ENCODE results near the gene SCUBE1.

Gene SCUBE1

DNA sequence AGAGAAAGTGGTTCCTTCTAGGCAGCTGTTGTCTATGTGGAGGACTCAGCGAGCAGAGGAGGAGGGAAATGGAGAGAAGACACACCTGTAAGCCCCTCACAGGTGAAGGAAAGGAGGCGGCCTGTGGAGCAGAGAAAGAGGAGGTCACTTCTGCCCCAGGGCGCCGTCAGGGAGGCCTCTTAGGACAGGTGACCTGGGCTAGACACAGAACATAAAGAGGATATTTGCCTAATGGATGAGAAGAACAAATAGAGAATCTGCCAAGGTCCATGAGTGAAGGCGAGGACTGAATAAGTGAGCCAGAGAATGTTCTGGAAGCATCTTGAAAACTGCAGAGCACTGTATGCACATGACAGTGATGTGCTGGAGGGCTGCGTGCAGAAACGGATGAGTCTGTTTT is 2.2 kb upstream of the SCUBE1 start:
- TF ChIP-seq, protein P1, sequence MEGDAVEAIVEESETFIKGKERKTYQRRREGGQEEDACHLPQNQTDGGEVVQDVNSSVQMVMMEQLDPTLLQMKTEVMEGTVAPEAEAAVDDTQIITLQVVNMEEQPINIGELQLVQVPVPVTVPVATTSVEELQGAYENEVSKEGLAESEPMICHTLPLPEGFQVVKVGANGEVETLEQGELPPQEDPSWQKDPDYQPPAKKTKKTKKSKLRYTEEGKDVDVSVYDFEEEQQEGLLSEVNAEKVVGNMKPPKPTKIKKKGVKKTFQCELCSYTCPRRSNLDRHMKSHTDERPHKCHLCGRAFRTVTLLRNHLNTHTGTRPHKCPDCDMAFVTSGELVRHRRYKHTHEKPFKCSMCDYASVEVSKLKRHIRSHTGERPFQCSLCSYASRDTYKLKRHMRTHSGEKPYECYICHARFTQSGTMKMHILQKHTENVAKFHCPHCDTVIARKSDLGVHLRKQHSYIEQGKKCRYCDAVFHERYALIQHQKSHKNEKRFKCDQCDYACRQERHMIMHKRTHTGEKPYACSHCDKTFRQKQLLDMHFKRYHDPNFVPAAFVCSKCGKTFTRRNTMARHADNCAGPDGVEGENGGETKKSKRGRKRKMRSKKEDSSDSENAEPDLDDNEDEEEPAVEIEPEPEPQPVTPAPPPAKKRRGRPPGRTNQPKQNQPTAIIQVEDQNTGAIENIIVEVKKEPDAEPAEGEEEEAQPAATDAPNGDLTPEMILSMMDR (IDR thresholded peaks at IDR 0.05; ENCODE audit: low read length, missing control alignments), result no peak
- H3K4me3 ChIP-seq (replicated peaks; ENCODE audit: low read depth, low read length), result no peak overlapping the region
- DNase-seq (ENCODE audit: low read depth), result no peak

DNA sequence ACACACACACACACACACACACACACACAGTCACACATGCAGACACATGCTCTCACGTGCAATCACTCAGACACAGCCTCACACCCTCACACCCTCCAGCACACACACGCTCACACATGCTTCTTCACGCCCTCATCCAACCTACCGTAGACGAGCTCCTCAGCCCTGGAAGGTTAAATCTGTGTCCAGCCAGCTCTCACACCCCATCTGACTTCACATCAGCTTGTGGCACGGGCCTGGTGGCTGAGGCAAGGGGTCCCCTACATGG is 1.3 kb upstream of the SCUBE1 start:
- H3K4me3 ChIP-seq (replicated peaks; ENCODE audit: low read depth, low read length), result no peak overlapping the region
- DNase-seq (ENCODE audit: low read depth), result no peak
- TF ChIP-seq, protein P1 (IDR thresholded peaks at IDR 0.05; ENCODE audit: low read length, missing control alignments), result no peak

DNA sequence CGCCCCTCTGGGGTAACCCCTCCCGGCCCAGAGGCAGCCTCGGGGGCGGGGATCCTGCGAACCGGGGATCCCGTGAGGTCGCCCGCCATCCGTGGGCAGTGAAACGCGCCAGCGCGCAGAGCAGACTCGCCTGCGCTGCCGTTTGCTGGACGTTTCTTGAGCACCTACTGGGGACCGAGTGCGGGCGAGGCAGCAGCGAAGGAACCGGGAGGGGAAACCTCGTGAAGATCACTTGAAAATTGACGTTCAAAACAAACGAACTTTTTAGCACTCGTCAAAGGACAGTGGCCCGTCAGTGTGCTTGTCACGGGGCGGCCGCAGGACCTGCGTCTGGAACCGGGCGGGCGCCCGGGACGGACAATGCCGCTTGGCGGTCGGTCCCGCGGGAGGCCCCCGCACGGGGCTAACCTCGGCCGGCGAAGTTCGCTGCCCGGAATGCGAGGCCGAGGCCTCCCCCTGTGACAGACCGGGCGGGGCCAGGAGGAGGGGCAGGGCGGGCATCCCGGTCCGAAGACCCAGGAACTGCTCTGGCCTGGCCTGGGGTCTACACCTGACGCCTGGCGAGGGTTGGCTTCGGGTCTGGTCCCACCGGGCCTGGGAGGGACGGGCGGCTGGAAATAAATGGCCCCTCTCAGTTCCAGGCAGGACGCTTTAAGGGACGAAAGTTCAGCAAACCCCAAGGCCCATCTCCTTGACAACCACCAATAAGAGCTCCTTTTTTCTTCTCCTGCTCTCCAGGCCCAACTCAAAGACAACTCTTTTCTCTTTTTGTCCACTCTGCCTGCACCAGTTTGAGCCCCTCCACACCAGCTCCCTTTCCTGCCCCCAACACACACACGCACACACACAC is 723 bp upstream of the SCUBE1 start:
- TF ChIP-seq, protein P1 (IDR thresholded peaks at IDR 0.05; ENCODE audit: low read length, missing control alignments), result no peak
- DNase-seq (ENCODE audit: low read depth), result no peak
- H3K4me3 ChIP-seq (replicated peaks; ENCODE audit: low read depth, low read length), result no peak overlapping the region

DNA sequence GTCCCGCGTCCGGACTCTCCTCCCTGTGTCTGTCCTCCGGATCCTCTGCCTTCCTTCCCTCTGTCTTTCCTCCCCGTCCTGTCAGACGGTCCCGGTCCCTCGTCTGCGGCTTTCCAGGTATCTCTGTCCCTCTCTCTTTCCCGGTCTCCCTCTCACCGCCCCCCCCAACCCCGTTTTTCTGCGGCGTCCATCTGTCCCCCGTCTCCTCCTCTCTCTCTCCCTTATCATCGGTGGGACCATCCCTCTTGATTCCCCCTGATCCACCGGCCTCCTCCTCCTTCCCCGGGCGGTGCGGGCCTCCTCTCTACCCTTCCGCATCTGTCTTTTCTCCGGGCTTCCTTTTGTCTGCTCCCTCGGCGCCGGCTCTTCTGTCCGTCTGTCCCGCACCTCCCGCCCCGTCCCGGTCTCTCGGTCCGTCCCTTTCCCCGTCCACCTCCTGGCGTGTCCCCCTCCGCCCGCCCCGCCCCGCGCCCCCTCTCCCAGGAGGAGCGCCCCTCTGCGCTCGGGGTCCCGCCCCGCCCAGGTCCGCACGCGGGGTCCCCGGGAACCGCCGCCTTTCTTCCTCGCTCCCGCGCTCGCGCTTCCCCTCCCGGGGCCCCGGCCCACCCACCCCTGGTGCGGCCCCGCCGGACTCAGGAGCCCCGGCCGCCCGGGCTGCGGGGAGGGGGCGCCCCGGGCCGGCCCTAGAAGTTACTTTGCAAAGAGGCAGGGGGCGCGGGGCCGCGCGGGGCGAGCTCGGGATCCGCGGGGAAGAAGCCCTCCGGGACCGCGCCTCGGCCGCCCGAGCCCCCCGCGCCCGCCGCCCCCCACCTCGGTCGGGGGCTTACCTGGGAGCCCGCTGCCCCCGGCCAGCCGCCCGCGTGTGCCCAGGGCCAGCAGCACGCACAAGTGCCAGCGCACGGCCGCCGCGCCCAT is 568 bp downstream of the SCUBE1 start:
- DNase-seq (ENCODE audit: low read depth), result no peak
- H3K4me3 ChIP-seq (replicated peaks; ENCODE audit: low read depth, low read length), result no peak overlapping the region
- TF ChIP-seq, protein P1 (IDR thresholded peaks at IDR 0.05; ENCODE audit: low read length, missing control alignments), result no peak

DNA sequence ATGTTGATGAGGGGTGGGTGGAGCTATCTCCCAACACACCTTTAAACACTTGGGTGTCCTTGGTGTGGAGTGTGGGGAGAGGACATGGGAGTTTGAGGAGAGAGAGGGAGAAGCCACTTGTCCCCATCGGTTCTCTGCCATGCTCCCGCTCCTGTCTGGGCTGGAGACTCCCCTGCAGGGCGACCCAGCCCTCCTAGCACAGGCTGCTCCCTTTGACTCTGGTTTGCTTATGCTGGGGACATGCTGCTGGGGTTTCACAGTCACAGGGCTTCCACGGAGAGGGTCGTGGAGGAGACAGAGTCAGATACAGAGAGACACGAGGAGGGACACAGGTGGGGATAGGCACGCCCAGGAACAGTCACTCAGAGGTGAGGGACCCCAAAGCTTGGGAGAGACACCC is 1.6 kb downstream of the SCUBE1 start:
- no peak for DNase-seq (ENCODE audit: low read depth)
- TF ChIP-seq, protein P1 (IDR thresholded peaks at IDR 0.05; ENCODE audit: low read length, missing control alignments), result no peak
- no peak overlapping the region for H3K4me3 ChIP-seq (replicated peaks; ENCODE audit: low read depth, low read length)

DNA sequence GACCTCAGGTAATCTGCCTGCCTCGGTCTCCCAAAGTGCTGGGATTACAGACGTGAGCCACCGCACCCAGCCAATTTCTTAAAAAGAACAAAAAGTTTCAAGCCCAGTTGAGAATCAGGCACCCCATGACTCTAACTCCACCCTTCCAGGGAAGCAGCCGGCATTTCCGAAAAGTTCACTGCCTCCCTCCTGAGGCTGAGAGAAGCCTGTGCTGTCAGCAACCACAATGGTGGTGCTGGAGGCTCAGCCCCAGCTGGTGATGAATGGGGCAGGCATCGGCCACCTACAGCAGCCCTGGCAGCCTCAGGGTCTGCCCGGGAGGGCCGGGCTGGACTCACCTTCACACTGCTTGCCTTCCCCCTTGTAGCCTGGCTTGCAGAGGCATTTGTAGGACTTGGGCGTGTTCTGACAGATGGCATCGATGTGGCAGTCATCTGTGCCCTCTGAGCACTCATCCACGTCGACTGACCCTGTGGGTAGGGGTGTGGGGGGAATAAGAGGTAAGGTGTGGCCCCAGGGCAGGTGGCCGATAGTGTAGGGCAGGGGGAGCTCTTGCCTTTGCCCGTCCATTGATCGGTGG is 4.3 kb downstream of the SCUBE1 start:
- no peak for DNase-seq (ENCODE audit: low read depth)
- no peak overlapping the region for H3K4me3 ChIP-seq (replicated peaks; ENCODE audit: low read depth, low read length)
- TF ChIP-seq, protein P1 (IDR thresholded peaks at IDR 0.05; ENCODE audit: low read length, missing control alignments), result no peak

All from fibroblast of pulmonary artery (primary cell).